ENCODE data around the gene FYN. TPM values are rescaled to one million over a fixed set of nuclear protein-coding genes. Genes with fewer than 3 reads are reported as not detected.

Gene FYN
- total and polyA plus RNA-seq, 9 of the 15 experiments (the other 6 are each of a cell fraction or from before 2014, with no cell fraction given): 2.9 to 22.1 (median 11.4) TPM

GRCh38 chr6:111614833-111615582 is 258.2 kb downstream of the FYN start:
- in situ Hi-C loops (cut with MboI): no loop called here
- WGBS (ENCODE audit: insufficient coverage, low coverage, missing lambda C conversion rate): 2% methylated on average over 12 of the region's 12 CpGs
- ChIA-PET CTCF (ENCODE audit: low intra/inter-chr PET ratio) (no interaction called here), POLR2A (interaction anchor here (1.0 to 1.2 kb wide), 2 partner anchors 9 to 11 kb away, joined by 5 read pairs; partner anchors contain the start of gene TRAF3IP2)
- H4K20me1 ChIP-seq (replicated peaks; ENCODE audit: control insufficient read depth, insufficient read depth, low read length): no peaks in the 10 kb centered on the region
- H3K9me1 ChIP-seq (ENCODE audit: control insufficient read depth, insufficient read depth, low read length): no peaks in the 10 kb centered on the region
- no peaks in the 10 kb centered on the region for H3K36me3 ChIP-seq (ENCODE audit: control insufficient read depth, insufficient read depth, low read length)
- H3K4me2 ChIP-seq (ENCODE audit: insufficient read depth, low read length): peak overlapping the region; percentile 32
- no peak overlapping the region for H3K9ac ChIP-seq (ENCODE audit: insufficient read depth in 1 of 2, low read depth in 2 of 2, low read length in 2 of 2)
- no TSS peak for BruUV-seq (replicated peaks)
- intact Hi-C loops (cut with micrococcal nuclease): no loop called here
- no peaks in the 10 kb centered on the region for H3K79me2 ChIP-seq (ENCODE audit: control insufficient read depth, insufficient read depth, low read length)
- peaks cover 0 to 19% of the 10 kb centered on the region in 2 experiments; a peak in 3 of 5 replicates for H3K27me3 ChIP-seq (ENCODE audit: control insufficient read depth in 2 of 2, insufficient read depth in 2 of 2, low read length in 2 of 2)
- ATAC-seq: peak; percentile 97
- no peak overlapping the region for H3K27ac ChIP-seq (ENCODE audit: extremely low read depth, low read depth, low read length)
- no peak overlapping the region for H3K4me3 ChIP-seq
- peak overlapping the region; percentile 28; the same call in 1 of the 2 replicates for H2AFZ ChIP-seq (ENCODE audit: low read depth, low read length)
- H3K4me1 ChIP-seq (replicated peaks in 1 of 2; ENCODE audit: control insufficient read depth in 2 of 2, insufficient read depth in 2 of 2, low read length in 2 of 2): peaks cover 8 to 11% of the 10 kb centered on the region in 2 experiments; a peak in 4 of 5 replicates
- peak; percentile 96 for FAIRE-seq
- H3K9me3 ChIP-seq (replicated peaks; ENCODE audit: control insufficient read depth, insufficient read depth, low read depth, low read length): no peaks in the 10 kb centered on the region
- peak; percentile 32 to 84 (median 58) for DNase-seq (ENCODE audit: extremely low read depth in 1 of 4, low spot score in 3 of 4)
- TF ChIP-seq MGA (IDR thresholded peaks at IDR 0.05): peak; percentile 36; the same call in 1 of the 2 replicates
- peak; percentile 97 for TF ChIP-seq TFAP4 (CRISPR knock-in tag; IDR thresholded peaks at IDR 0.05; ENCODE audit: borderline replicate concordance)
- peak; percentile 55 for TF ChIP-seq PBX2 (CRISPR knock-in tag; IDR thresholded peaks at IDR 0.05; ENCODE audit: low read depth)
- TF ChIP-seq PBX2 (tag; conservative IDR thresholded peaks at IDR 0.05; ENCODE audit: low read depth): peak; percentile 82

Measured in K562 (cell line).